GM18505 (cell line): ENCODE measurements around the gene ZFAND3.

Experiments used
- ATAC-seq: cut with Tn5 transposase; IDR thresholded peaks from one replicate; pipeline ENCODE4 v1.9.1; 2021; ENCODE audit not compliant: unreplicated experiment
- POLR2A ChIP-seq: IDR thresholded peaks from 4 replicates; pipeline ENCODE4 v1.6.1; 2011; ENCODE audit warnings: borderline replicate concordance; ENCODE audit not compliant: insufficient read depth, insufficient read length; ENCODE audit errors: extremely low read depth

Gene ZFAND3

GRCh38 chr6:38141716-38142115, 322.2 kb downstream of the ZFAND3 start:
- no peak for ATAC-seq
- no peak for TF ChIP-seq POLR2A

GRCh38 chr6:38142178-38142902, 322.8 kb downstream of the ZFAND3 start:
- no peak for ATAC-seq
- TF ChIP-seq POLR2A = no peak

GRCh38 chr6:38143191-38144150, 323.9 kb downstream of the ZFAND3 start:
- TF ChIP-seq POLR2A = no peak
- ATAC-seq = no peak

GRCh38 chr6:38144365-38144945, 324.9 kb downstream of the ZFAND3 start:
- TF ChIP-seq POLR2A = no peak
- ATAC-seq = no peak

- no peak for ATAC-seq
- no peak for TF ChIP-seq POLR2A
Measured at GRCh38 chr6:38146021-38146733, 326.6 kb downstream of the ZFAND3 start.

- ATAC-seq = no peak
Measured at GRCh38 chr6:38146734-38147027, 327.2 kb downstream of the ZFAND3 start.

GRCh38 chr6:38148606-38149005, 329.1 kb downstream of the ZFAND3 start:
- ATAC-seq = no peak
- no peak for TF ChIP-seq POLR2A

More at GRCh38 chr6:38146734-38147027, 327.2 kb downstream of the ZFAND3 start:
- no peak for TF ChIP-seq POLR2A

- ATAC-seq = no peak
- no peak for TF ChIP-seq POLR2A
Measured at GRCh38 chr6:38149531-38149930, 330.0 kb downstream of the ZFAND3 start.

GRCh38 chr6:38150021-38150420, 330.5 kb downstream of the ZFAND3 start:
- TF ChIP-seq POLR2A = no peak
- no peak for ATAC-seq

GRCh38 chr6:38150681-38151296, 331.3 kb downstream of the ZFAND3 start:
- no peak for ATAC-seq

GRCh38 chr6:38151580-38152500, 332.3 kb downstream of the ZFAND3 start:
- no peak for ATAC-seq
- no peak for TF ChIP-seq POLR2A

More at GRCh38 chr6:38150681-38151296, 331.3 kb downstream of the ZFAND3 start:
- TF ChIP-seq POLR2A = no peak

GRCh38 chr6:38152620-38153019, 333.1 kb downstream of the ZFAND3 start:
- no peak for ATAC-seq
- no peak for TF ChIP-seq POLR2A
